GM21825 (cell line): ENCODE measurements around the gene TOPORS.
"Not testable (repeated sequence)": the region's sequence is repeated elsewhere in the genome, so short reads cannot be mapped to it uniquely, and the experiment has no call there.

Source experiments
- ATAC-seq: cut with Tn5 transposase; IDR thresholded peaks from one replicate; pipeline ENCODE4 v1.9.1; 2021; ENCODE audit warnings: mild to moderate bottlenecking, moderate library complexity; ENCODE audit not compliant: unreplicated experiment

The TOPORS gene

GRCh38 chr9:32552172-32552872 lies at the start of gene TOPORS, which contains the start of gene SMIM27:
TOPORS (minus strand) TSS chr9:32552586; CDS start chr9:32552436, 150 bp downstream.
SMIM27 (plus strand) TSS chr9:32552327; CDS start chr9:32552435, 108 bp downstream.
- ATAC-seq, result peak; percentile 72

- ATAC-seq, result not testable (repeated sequence)
These were observed 46.6 kb upstream of the TOPORS start for GRCh38 chr9:32599021-32599420.

GRCh38 chr9:32596936-32597335 lies 44.5 kb upstream of the TOPORS start:
- ATAC-seq, result no peak

- ATAC-seq, result no peak
These were observed 43.9 kb upstream of the TOPORS start for GRCh38 chr9:32596096-32596865.

- ATAC-seq, result no peak
These were observed 38.5 kb upstream of the TOPORS start for GRCh38 chr9:32590898-32591297.

- ATAC-seq, result no peak
These were observed 38.1 kb upstream of the TOPORS start for GRCh38 chr9:32590476-32590875.

GRCh38 chr9:32589083-32589723 lies 36.8 kb upstream of the TOPORS start:
- no peak for ATAC-seq

GRCh38 chr9:32587901-32588300 lies 35.5 kb upstream of the TOPORS start:
- no peak for ATAC-seq

GRCh38 chr9:32584784-32585183 lies 32.4 kb upstream of the TOPORS start:
- no peak for ATAC-seq

GRCh38 chr9:32581512-32582143 lies 29.2 kb upstream of the TOPORS start:
- ATAC-seq, result no peak

- ATAC-seq, result no peak
These were observed 28.4 kb upstream of the TOPORS start for GRCh38 chr9:32580631-32581300.

- ATAC-seq, result no peak
These were observed 27.4 kb upstream of the TOPORS start for GRCh38 chr9:32579706-32580331.

GRCh38 chr9:32578976-32579375 lies 26.6 kb upstream of the TOPORS start:
- ATAC-seq, result no peak

- ATAC-seq, result no peak
These were observed 24.9 kb upstream of the TOPORS start for GRCh38 chr9:32577316-32577715.

- ATAC-seq, result no peak
These were observed 22.5 kb upstream of the TOPORS start for GRCh38 chr9:32574858-32575257.

- ATAC-seq, result no peak
These were observed 21.4 kb upstream of the TOPORS start for GRCh38 chr9:32573821-32574220.

GRCh38 chr9:32572900-32573523 lies 20.6 kb upstream of the TOPORS start, which contains the start of gene NDUFB6:
NDUFB6 (minus strand) TSS chr9:32573159; CDS start chr9:32573060, 99 bp downstream.
- ATAC-seq, result peak; percentile 89

GRCh38 chr9:32571969-32572899 lies 19.8 kb upstream of the TOPORS start:
- peak; percentile 92 for ATAC-seq

GRCh38 chr9:32570262-32570661 lies 17.9 kb upstream of the TOPORS start:
- no peak for ATAC-seq
